A549 (cell line): ENCODE data around the gene POLD1. TPM values are rescaled to one million over a fixed set of nuclear protein-coding genes. Genes with fewer than 3 reads are reported as not detected.
"Not testable (repeated sequence)": the region's sequence is repeated elsewhere in the genome, so short reads cannot be mapped to it uniquely, and the experiment has no call there.

ENCODE experiments used
- ATAC-seq, 2 experiments: fragments of 200-7000 bp in 1 of 2; fragments of >200 bp in 1 of 2; cut with Nextera tagmentation in 1 of 2; cut with Tn5 transposase in 1 of 2; 3 replicates each; pipeline versions ENCODE4 v1.8.0 to v1.9.1; 2018 to 2020; ENCODE audit warnings: mild to moderate bottlenecking in 1 of 2, moderate library complexity in 1 of 2
- CTCF ChIA-PET: fragments of 300-600 bp; sonication (Branson Sonifier 250); formaldehyde crosslinking; extraction: SDS; loops from one replicate; lab custom pipeline; 2021; ENCODE audit warnings: antibody characterized with exemption, inconsistent platforms; lab: Yijun Ruan, JAX
- POLR2A ChIA-PET: fragments of 350-600 bp; formaldehyde crosslinking; extraction: SDS; loops from one replicate; lab custom pipeline; 2021; ENCODE audit warnings: antibody characterized with exemption, inconsistent platforms; lab: Yijun Ruan, JAX
- DNase-seq, 2 experiments: peaks; one replicate each; pipeline versions ENCODE4 v3.0.0 to v3.0.0-alpha.2; 2011 to 2016; ENCODE audit warnings: low read depth in 1 of 2, low spot score in 1 of 2
- FAIRE-seq: peaks from 2 replicates; lab custom pipeline; 2011; peaks lifted over from hg19 to GRCh38; lab: Jason Lieb, UNC
- H3K27ac ChIP-seq, 2 experiments: fragments of >200 bp; sonication (Bioruptor Twin); formaldehyde crosslinking; 3 replicates each; pipeline ENCODE4 v1.5.1; 2016 to 2017
- H3K4me1 ChIP-seq: fragments of >200 bp; sonication (Bioruptor Twin); formaldehyde crosslinking; 3 replicates; pipeline ENCODE4 v1.6.1; 2016
- H3K4me2 ChIP-seq: fragments of >200 bp; sonication (Bioruptor Twin); formaldehyde crosslinking; 3 replicates; pipeline ENCODE4 v1.6.1; 2016
- H3K4me3 ChIP-seq: fragments of >200 bp; sonication (Bioruptor Twin); formaldehyde crosslinking; 3 replicates; pipeline ENCODE4 v1.5.1; 2016
- H3K9me3 ChIP-seq: fragments of >200 bp; sonication (Bioruptor Twin); formaldehyde crosslinking; 3 replicates; pipeline ENCODE4 v1.6.1; 2016
- CHD4 ChIP-seq: fragments of 200-600 bp; sonication (generic); IDR thresholded peaks from 2 replicates; pipeline ENCODE4 v1.6.1; 2016; ENCODE audit warnings: antibody characterized with exemption, mild to moderate bottlenecking, borderline replicate concordance
- CTCF ChIP-seq: fragments of >200 bp; sonication (Bioruptor Twin); formaldehyde crosslinking; IDR thresholded peaks from 3 replicates; pipeline ENCODE4 v1.5.1; 2016
- ELK1 ChIP-seq: fragments of 150-350 bp; IDR thresholded peaks from 2 replicates; pipeline ENCODE4 v1.6.1; 2014; ENCODE audit warnings: low read depth, mild to moderate bottlenecking, low read length
- FOSB ChIP-seq: fragments of 250-450 bp; sonication (Bioruptor Pico); IDR thresholded peaks from 2 replicates; pipeline ENCODE4 v1.5.0; 2020; ENCODE audit warnings: mild to moderate bottlenecking, moderate library complexity
- FOXS1 ChIP-seq: fragments of 250-450 bp; sonication (Bioruptor Pico); IDR thresholded peaks from 2 replicates; pipeline ENCODE4 v1.5.0; 2020; ENCODE audit warnings: mild to moderate bottlenecking, moderate library complexity
- GATA3 ChIP-seq: IDR thresholded peaks from 2 replicates; pipeline ENCODE4 v1.6.1; 2012; ENCODE audit warnings: borderline replicate concordance
- HDAC2 ChIP-seq: fragments of 200-600 bp; sonication (generic); IDR thresholded peaks from 2 replicates; pipeline ENCODE4 v1.6.1; 2016
- HOXA7 ChIP-seq: fragments of 250-450 bp; sonication (Bioruptor Pico); IDR thresholded peaks from 2 replicates; pipeline ENCODE4 v1.5.0; 2020; ENCODE audit warnings: mild to moderate bottlenecking, moderate library complexity
- HOXB13 ChIP-seq: fragments of 250-450 bp; sonication (Bioruptor Pico); IDR thresholded peaks from 2 replicates; pipeline ENCODE4 v1.5.0; 2020; ENCODE audit warnings: low read depth, mild to moderate bottlenecking, moderate library complexity
- JUN ChIP-seq, 2 experiments: fragments of >200 bp; sonication (Bioruptor Twin); formaldehyde crosslinking; IDR thresholded peaks; 2 replicates in 1 of 2; 3 replicates in 1 of 2; pipeline ENCODE4 v1.6.1; 2016 to 2017
- JUNB ChIP-seq: fragments of >200 bp; sonication (Bioruptor Twin); formaldehyde crosslinking; IDR thresholded peaks from 2 replicates; pipeline ENCODE4 v1.6.1; 2016
- KDM1A ChIP-seq: fragments of 200-600 bp; sonication (generic); IDR thresholded peaks from 2 replicates; pipeline ENCODE4 v1.6.1; 2016; ENCODE audit warnings: low read depth, mild to moderate bottlenecking
- NFE2L2 ChIP-seq: fragments of 150-350 bp; conservative IDR thresholded peaks from 2 replicates; pipeline ENCODE4 v1.6.1; 2014; ENCODE audit warnings: low read length
- RCOR1 ChIP-seq: fragments of 150-350 bp; IDR thresholded peaks from 2 replicates; pipeline ENCODE4 v1.6.1; 2014; ENCODE audit warnings: antibody characterized with exemption, low read length, low read depth
- SMC3 ChIP-seq: fragments of >200 bp; sonication (Bioruptor Twin); formaldehyde crosslinking; IDR thresholded peaks from 3 replicates; pipeline ENCODE4 v1.6.1; 2018; ENCODE audit warnings: inconsistent platforms
- ZFP36 ChIP-seq: fragments of 450-650 bp; IDR thresholded peaks from 2 replicates; pipeline ENCODE4 v1.6.1; 2014; ENCODE audit warnings: borderline replicate concordance; ENCODE audit not compliant: partially characterized antibody
- ZSCAN20 ChIP-seq: fragments of 250-450 bp; sonication (Bioruptor Pico); IDR thresholded peaks from 2 replicates; pipeline ENCODE4 v1.8.0; 2022; ENCODE audit warnings: mild to moderate bottlenecking, moderate library complexity
- WGBS: methylation state at CpG from one replicate; pipeline ENCODE4 v1.1.6; 2017; ENCODE audit errors: missing lambda C conversion rate; 5-methylcytosine and 5-hydroxymethylcytosine counted together
- polyA plus RNA-seq, 4 experiments: library from polyadenylated mRNA; depleted of rRNA in 3 of 4; stranded (reverse); fragments of >200 nt; fragmentation: RNase III in 1 of 4; extraction: RNeasy Plus Mini Kit Qiagen cat#74134 plus additional on column Dnase treatment in 1 of 4; gene quantifications; 2 replicates in 3 of 4; 3 replicates in 1 of 4; pipeline ENCODE4 v1.2.3, GENCODE V29; 2011 to 2017

POLD1 gene
- polyA plus RNA-seq, 2 of the 4 experiments (the other 2 are of a cell fraction): 26.1 to 88.8 TPM

GRCh38 chr19:50384685-50385535, 763 bp downstream of the POLD1 start:
- Histone ChIP-seq H3K4me3 (peak overlapping the region; percentile 67), H3K4me2 (peak overlapping the region; percentile 97), H3K27ac (peak overlapping the region; percentile 80 to 93), H3K9me3 (no peaks in the 10 kb centered on the region), H3K4me1 (peaks cover 15% of the 10 kb centered on the region)
- TF ChIP-seq SMC3: 0 out of 3 replicates have a peak, but pooled peaks have one; percentile 1
- TF ChIP-seq RCOR1: no peak
- no peak for FAIRE-seq
- no peak for DNase-seq
- ChIA-PET POLR2A (interaction anchor here (1.1 to 2.5 kb wide), 8 partner anchors 9 to 237 kb away, joined by 3 to 10 read pairs (median 5); partner anchors contain the start of genes KCNC3 and NR1H2), CTCF (interaction anchor here (0.6 to 2.6 kb wide), 13 partner anchors 9 to 171 kb away, joined by 3 to 16 read pairs (median 4); no protein-coding TSS in a partner anchor)
- WGBS: 27% methylated on average over 26 of the region's 26 CpGs
- ATAC-seq: peak in 1 of 2 experiments; percentile 3; a peak in 2 of 6 replicates

- no peak overlapping the region for H3K27ac ChIP-seq
- ChIA-PET CTCF (interaction anchor here (0.8 to 2.7 kb wide), 9 partner anchors 9 to 92 kb away, joined by 3 to 10 read pairs (median 5); no protein-coding TSS in a partner anchor), POLR2A (no interaction called here)
- H3K4me2 ChIP-seq: no peak overlapping the region
- no peaks in the 10 kb centered on the region for H3K9me3 ChIP-seq
- DNase-seq: no peak
- no peak overlapping the region for H3K4me3 ChIP-seq
- WGBS: 89% methylated on average over 21 of the region's 21 CpGs
- TF ChIP-seq FOSB (no peak), CTCF (no peak), NFE2L2 (no peak), CHD4 (no peak), FOXS1 (CRISPR knock-in tag) (no peak), JUNB (no peak), GATA3 (no peak), KDM1A (no peak), HDAC2 (no peak), ZSCAN20 (CRISPR knock-in tag) (no peak), HOXB13 (no peak)
- ATAC-seq: no peak
- no peak for FAIRE-seq
- H3K4me1 ChIP-seq: peaks cover 15% of the 10 kb centered on the region
These were observed 3.2 kb downstream of the POLD1 start for GRCh38 chr19:50387176-50387867.

- Histone ChIP-seq H3K27ac (no peak overlapping the region), H3K9me3 (no peaks in the 10 kb centered on the region), H3K4me3 (no peak overlapping the region), H3K4me2 (no peak overlapping the region), H3K4me1 (peaks cover 15% of the 10 kb centered on the region)
- WGBS: 96% methylated on average over 8 of the region's 8 CpGs
- DNase-seq (no peak), ATAC-seq (no peak), FAIRE-seq (no peak)
- TF ChIP-seq SMC3: no peak
- TF ChIP-seq HOXA7 (CRISPR knock-in tag): no peak
- TF ChIP-seq ZFP36: no peak
- no peak for TF ChIP-seq JUN (IDR thresholded peaks at IDR 0.05)
- TF ChIP-seq HOXB13: no peak
- TF ChIP-seq ELK1: no peak
- POLR2A ChIA-PET: no interaction called here
- CTCF ChIA-PET: interaction anchor here (0.8 to 2.7 kb wide), 4 partner anchors 17 to 92 kb away, joined by 3 to 9 read pairs (median 4); no protein-coding TSS in a partner anchor
These were observed 3.7 kb downstream of the POLD1 start for GRCh38 chr19:50387868-50388245.

- DNase-seq, H3K27ac ChIP-seq, H3K9me3 ChIP-seq, FAIRE-seq, CTCF ChIA-PET, H3K4me3 ChIP-seq, H3K4me1 ChIP-seq, H3K4me2 ChIP-seq, ATAC-seq: not testable (repeated sequence)
- POLR2A ChIA-PET: interaction anchor here (0.7 kb wide), 1 partner anchor 36 kb away, joined by 3 read pairs; no protein-coding TSS in a partner anchor
- 92% methylated on average over 3 of the region's 3 CpGs for WGBS
These were observed 6.1 kb downstream of the POLD1 start for GRCh38 chr19:50390295-50390694.

GRCh38 chr19:50390952-50391351, 6.8 kb downstream of the POLD1 start:
- H3K27ac ChIP-seq, H3K4me1 ChIP-seq, DNase-seq, FAIRE-seq, H3K9me3 ChIP-seq, ATAC-seq, H3K4me2 ChIP-seq, CTCF ChIA-PET, H3K4me3 ChIP-seq, POLR2A ChIA-PET: not testable (repeated sequence)
- WGBS: 93% methylated on average over 23 of the region's 23 CpGs
